ENCODE results near the gene TRAPPC8.

GRCh38 chr18:31931163-31931885 is 11.6 kb downstream of the TRAPPC8 start:
- TF ChIP-seq CTCF (IDR thresholded peaks at IDR 0.05) (no peak), POLR2A (IDR thresholded peaks at IDR 0.05) (no peak)
